Ureter (tissue), 1 donor: ENCODE data around the gene ZNF79. TPM values are rescaled to one million over a fixed set of nuclear protein-coding genes. Genes with fewer than 3 reads are reported as not detected.

Experiments
- DNase-seq: peaks from one replicate; pipeline ENCODE4 v3.0.0-alpha.2; 2020; ENCODE audit warnings: low spot score
- total RNA-seq: library from RNA; stranded (reverse); gene quantifications from one replicate; pipeline ENCODE4 v1.2.4, GENCODE V29; 2023
- donor health status: DM: yes; HTN: yes; CAD: no.

ZNF79 gene
- total RNA-seq, 1 donor from 2014 or later = 13.2 TPM

DNA sequence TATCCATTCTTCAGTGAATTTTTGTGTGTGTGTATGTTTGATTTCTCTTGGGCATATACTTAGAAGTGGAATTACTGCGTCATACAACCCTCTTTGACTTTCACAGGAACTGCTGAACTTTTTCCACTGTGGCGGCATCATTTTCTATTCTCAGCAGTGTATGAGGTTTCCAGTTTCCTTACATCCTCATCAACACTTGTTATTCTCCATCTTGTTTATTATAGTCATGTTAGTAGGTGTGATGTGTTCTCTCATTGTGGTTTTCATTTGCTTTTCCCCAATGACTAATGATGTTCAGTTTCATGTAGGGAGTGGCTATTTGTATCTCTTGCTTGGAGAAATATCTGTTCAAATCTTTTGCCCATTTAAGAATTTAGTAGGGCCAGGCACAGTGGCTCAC, 2.6 kb downstream of the ZNF79 start:
- DNase-seq = no peak

DNA sequence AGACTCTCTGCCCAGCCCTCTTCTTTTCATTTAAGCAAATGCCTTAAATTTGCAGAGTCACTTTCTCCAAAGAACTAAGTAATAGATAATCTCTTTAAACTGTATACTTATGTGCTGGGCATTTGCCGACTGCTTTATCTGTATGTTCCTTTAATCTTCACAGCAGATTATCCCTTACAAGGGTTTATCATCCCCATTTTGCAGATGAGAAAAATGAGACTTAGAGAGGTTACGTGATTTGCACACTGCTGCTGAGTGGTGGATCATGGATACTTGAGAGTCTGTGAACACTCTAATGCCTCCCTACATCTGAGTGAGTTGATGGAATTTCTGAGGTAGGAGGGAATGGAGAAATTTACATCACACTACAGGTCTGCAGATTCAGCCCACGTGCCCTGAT, 4.2 kb downstream of the ZNF79 start:
- DNase-seq = no peak

DNA sequence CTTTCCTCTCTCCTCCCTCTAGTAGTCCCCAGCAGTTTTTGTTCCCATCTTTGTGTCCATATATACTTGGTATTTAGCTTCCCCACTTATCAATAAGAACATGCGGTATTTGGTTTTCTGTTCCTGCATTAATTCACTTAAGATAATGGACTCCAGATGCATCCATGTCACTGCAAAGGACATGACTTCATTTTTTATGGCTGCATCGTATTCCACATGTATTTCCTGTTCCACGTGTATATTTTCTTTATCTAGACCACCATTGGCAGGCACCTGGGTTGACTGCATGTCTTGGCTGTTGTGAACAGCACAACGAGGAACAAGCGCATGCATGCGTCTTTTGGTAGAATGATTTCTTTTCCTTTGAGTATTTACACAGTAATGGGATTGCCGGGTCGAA, 6.2 kb downstream of the ZNF79 start:
- no peak for DNase-seq

DNA sequence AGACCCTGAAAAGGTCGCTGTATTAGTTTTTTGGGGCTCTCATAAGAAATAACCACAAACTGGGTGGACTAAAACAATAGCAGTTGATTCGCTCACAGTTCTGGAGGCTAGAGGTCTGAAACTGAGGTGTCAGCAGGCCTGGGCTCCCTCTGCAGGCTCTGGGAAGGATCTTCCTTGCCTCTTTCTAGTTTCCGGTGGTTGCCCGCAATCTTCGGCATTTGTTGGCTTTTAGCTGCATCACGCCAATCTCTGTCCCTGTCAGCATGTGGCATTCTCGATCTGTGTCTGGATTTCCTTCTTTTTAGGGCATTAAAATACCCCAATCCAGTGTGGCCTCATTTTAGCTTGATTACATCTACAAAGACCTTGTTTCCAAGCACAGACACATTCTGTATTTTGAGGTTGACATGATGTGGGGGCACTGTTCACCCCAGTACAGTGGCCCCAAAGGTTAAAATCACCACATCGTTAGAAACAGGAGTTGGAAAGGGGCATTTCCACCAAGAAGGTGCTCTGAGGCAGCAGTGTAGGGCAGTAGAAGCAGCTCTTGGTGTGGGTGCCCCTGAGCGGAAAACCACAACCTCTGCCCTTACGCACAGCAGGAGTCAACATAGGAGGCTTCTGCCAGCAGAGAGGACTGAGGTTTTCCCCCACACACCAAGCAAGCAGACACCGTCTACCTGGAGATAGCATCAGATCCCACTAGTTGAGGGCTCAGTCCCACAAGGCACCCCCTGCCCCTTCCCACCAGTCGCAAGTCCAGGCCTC, 13.5 kb downstream of the ZNF79 start:
- no peak for DNase-seq

DNA sequence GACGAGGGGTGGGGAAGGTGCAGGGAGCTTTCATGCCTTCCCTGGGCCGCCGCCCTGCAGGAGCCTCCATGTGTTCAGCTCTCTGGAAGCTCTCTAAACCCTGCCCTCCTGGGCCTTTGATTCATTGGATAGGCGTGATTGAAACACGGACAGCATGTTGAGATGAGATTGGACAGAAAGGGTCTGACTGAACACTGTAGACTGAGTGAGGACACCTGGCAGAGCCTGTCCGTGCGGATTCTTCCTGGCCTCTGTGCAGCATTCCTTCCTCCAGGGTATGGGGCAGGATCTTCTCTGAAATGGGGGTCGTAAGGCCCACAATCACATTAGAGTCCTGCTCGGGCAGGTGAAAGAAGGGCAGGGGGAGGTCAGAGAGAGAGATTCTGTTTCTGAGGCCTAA, 14.2 kb downstream of the ZNF79 start:
- DNase-seq = no peak

DNA sequence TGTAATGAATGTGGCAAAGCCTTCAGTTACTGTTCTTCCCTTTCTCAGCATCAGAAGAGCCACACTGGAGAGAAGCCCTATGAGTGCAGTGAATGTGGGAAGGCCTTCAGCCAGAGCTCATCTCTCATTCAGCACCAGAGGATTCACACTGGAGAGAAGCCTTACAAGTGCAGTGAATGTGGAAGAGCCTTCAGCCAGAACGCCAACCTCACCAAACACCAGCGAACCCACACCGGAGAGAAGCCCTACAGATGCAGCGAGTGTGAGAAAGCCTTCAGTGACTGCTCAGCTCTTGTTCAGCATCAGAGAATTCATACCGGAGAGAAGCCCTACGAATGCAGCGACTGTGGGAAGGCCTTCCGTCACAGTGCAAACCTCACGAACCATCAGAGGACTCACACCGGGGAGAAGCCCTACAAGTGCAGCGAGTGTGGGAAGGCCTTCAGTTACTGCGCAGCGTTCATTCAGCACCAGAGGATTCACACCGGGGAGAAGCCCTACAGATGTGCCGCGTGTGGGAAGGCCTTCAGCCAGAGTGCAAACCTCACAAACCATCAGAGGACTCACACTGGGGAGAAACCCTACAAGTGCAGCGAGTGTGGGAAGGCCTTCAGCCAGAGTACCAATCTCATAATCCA, 20.2 kb downstream of the ZNF79 start:
- DNase-seq = no peak

DNA sequence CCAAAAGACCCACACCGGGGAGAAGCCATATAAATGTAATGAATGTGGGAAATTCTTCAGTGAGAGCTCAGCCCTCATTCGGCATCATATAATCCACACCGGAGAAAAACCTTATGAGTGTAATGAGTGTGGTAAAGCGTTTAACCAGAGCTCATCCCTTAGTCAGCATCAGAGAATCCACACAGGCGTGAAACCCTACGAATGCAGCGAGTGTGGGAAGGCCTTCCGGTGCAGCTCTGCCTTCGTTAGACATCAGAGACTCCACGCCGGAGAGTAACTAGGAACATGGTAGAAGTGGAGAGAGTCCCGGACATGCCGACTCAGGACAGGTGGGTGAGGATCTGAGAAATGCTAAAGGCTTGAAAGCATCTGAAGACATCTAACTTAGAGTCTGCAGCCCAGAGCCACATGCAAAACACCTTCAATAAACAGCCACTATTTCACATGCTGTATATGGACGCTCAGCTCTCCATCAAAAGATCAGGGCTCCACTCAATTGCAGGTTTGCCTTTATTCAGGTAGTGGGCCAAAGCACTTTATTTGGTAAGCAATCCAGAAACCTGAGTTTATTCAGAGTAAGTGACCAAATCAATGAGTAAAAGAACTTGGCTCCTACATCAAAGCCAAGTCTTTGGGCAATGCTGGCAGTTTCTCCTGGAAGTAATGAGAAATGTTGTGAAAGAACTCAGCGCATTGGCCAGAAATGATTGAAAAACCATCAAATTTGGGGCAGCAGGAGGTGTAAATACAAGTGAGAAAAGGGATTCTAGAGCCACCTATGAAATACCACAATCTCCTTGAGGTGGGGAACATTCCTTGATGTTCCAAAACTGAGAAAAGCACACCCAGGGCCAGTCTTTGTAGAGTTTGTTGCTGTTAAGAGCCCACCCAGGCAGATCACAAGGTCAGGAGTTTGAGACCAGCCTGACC, 21.0 kb downstream of the ZNF79 start:
- DNase-seq = no peak

DNA sequence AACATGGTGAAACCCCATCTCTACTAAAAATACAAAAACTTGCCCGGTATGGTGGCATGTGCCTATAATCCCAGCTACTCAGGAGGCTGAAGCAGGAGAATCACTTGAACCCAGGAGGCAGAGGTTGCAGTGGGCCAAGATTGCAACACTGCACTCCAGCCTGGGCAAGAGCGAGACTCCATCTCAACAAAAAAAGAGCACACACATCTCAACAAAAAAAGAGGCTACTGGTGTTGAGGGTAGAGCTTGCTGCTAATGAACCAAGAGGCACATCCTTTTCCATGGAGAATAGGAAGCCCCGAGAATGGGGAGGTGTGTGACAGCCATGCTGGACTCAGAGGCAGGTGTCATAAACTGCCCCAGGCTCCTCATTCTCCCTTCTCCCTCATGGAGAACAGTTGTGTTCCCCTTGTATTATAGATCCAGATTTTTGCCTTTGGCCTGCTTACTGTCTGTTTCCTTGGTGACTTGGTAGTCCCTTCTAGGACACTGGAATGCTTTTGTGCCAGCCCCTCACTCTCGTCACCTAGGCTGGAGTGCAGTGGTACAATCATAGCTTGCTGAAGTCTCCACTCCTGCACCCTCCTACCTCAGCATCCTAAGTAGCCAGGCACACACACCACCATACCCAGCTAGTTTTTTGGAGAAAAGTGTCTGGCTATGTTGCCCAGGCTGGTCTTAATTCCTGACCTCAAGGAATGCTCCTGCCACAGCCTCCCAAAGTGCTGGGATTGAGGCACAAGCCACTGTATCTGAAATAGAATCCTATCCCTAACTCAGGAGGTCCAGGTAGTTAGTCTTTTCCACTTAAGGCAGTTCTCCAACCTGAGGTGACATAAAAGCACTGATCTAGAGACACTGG, 21.9 kb downstream of the ZNF79 start:
- no peak for DNase-seq

DNA sequence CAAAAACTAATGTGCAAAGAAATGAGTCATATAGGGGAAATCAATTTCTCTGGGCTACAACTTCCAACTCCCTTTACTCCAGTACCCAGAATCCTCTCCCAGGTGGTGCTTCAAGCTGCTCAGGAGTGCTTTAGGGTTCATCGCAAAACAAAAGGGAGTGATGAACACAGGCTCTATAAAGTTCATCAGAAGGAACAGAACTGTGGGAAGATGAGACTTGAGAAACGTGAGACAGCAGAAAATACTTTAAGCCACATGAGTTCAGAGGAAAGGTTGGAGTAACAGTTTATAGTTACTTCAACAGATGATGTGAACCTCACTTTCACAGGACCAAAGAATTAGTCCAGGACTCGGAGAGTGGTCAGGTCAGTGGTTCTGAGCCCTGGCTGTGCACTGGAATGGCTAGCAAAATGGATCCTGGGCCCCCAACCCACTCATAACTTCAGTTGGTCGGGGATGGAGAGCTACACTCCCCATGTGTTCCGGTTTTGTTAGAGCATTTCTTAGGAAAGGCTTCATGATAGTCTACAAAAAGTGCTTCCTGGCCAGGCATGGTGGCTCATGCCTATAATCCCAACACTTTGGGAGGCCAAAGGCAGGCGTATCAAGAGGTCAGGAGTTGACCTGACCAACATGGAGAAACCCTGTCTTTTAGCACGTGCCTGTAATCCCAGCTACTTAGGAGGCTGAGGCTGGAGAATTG, 22.7 kb downstream of the ZNF79 start:
- no peak for DNase-seq

DNA sequence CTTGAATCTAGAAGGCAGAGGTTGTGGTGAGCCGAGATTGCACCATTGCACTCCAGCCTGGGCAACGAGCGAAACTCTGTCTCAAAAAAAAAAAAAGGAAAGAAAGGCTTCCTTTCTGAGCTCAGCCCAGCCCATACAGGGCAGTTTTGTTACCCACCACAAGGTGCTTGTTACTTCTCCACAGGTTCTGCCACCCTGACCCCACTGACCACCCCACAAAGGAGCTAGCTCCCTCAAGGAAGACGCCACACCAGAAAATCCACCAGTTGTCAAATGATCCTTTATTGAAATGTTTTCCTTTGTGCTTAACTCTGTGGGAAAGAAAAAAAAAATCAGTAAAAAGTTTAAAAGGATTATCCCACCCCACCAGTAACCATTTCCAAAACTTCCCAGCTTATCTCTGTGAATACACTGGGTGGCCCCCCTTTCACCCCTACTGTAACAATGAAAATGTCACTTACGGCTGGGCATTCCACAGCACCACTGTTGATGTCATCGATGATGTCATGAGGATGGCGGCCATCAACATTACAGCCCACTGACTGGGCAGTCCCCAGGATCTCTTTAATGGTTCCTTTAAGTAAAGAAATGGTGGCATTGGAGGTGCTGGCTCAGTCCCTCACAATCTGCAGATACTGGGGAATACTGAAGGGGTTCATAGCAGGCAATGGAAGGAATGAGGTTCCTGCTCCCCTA, 23.4 kb downstream of the ZNF79 start:
- no peak for DNase-seq

DNA sequence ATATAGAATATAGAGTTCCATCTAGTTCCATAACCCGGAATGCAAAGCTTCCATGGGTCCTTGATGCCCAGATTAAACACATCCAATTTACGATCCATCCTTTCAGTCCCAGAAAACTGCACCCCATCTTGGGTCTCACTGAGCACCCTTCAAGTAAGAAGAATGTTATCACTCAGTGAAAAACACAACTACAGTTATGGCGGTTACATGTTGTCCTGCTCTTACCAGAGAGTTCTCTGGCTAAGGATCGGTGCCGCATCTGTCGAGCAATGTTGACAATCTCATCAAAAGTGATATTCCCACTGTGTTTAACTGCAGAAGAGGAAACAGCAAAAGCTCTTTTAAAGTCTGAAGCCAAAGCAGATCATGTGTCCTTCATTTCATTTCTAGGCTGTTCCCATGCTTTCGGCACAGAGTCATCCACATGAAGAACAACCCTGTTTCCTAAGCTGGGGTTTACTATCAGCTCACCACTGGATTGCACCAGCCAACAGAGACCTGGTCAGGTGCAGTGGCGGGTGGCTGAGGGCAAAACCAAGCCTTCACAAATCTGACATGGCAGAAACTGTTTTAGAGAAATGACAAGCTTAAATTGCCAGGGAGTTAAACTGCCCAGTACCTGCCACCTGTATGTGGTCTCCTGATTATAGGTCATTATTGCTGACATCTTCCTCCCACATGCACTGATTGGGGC, 24.1 kb downstream of the ZNF79 start:
- no peak for DNase-seq

DNA sequence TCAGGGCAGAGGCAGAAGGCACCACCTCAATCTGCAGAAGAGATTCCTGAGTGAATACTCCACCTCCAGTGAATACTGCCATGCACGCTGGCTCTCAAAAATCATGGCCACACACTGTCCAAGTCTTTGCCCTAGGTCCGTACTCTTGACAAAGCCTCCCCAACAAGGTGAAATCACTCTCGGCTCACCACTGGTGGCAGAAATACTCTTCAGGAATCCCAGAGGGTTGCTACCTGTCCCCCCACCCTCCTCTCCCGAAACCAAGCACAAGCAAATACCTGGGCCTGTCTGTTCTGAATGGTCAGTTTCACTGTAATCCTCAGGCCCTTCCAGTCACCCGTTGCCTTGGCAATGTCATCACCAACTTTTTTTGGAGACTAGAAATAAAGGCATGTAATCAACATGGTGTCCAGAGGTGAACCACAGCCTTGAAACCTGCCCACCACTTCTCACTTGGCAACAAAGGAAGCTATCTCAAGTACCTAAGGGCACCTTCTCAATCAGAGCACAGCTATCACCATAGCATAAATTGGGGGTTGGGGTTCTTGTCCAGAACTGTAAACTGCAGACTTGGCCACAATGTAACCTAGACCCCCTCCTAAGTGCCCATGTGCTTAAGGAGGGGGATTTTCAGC, 25.3 kb downstream of the ZNF79 start:
- no peak for DNase-seq

DNA sequence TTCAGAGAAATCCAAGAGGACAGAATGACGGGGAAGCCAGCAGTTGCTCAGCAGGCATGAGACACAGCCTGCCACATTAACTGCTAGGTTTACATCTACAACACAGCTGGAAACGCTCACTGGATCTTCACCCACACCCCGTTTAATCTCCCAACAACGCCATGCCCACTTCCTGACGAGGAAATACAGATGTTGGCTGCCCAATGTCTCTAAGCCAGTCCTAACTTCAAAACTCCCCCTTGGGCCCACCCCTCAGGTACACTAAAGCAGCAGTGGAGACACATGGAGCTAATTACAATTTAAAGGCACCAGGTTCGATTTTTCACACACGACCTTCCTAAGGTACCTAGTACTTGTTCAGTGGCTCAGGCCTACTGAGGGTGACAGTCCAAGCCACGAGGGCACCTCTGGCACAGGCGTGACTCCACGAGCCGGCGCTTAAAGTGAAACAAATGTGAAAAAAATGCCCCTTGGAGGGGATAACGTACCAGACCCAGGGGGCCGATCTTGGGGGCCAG, 26.1 kb downstream of the ZNF79 start:
- DNase-seq = no peak

DNA sequence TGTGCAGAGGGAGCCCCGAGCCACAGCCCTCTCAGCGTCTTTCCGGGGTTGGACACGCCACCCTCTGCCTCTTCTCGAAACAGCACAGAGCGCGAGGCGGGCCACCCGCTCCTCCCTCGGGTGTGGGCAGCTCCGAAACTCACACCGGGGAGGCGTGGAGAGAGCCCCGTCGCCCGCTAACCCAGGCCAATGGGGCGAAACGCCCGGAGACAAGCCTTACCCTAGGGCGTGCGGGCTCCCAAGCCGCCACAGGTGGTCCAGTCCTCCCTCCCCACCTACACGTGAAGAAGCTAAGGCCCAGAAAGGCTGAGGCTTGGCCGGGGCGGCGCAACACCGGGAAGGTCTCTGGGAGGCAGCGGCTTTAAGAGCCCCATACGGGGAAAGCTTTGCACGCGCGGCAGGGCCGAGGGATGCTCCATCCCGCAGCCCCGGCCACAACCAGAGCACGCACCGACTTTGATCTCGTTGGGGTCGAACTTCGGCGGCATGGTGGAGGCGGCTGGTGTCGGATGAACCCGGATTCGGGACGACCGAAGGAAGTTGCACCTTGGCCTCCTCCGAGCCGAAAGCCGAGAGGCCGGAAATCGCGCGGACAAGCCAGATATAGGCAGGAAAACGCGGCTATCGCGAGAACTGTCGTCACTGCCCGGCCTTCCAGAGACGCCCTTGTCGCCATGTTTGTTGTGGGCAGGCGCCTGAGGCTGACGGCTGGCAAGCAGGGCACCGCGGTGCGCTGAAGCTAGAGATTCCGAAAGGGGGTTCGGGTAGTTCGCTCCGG, 26.8 kb downstream of the ZNF79 start, which contains the start of the genes LRSAM1 and RPL12:
TSS of gene LRSAM1 (plus strand) at position 681 of the 778 bp plus-strand sequence. CDS start 3,018 bp downstream, outside the sequence.
TSS of gene RPL12 (minus strand) at position 577 of the 778 bp plus-strand sequence. CDS start at position 488, 89 bp downstream.
- DNase-seq = peak; percentile 99

DNA sequence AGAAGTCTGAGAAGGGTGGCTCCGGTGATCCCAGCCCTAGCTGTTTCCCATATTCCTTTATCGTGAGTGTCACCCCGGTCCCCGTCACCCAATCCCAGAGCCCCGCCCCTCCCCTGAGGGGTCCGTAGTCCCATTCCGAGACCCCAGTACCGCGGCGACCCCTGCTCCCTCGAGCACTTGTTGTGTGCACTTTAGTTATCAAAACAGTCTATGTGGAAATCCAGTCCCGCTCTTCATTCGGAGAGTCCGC, 27.4 kb downstream of the ZNF79 start:
- DNase-seq = no peak

DNA sequence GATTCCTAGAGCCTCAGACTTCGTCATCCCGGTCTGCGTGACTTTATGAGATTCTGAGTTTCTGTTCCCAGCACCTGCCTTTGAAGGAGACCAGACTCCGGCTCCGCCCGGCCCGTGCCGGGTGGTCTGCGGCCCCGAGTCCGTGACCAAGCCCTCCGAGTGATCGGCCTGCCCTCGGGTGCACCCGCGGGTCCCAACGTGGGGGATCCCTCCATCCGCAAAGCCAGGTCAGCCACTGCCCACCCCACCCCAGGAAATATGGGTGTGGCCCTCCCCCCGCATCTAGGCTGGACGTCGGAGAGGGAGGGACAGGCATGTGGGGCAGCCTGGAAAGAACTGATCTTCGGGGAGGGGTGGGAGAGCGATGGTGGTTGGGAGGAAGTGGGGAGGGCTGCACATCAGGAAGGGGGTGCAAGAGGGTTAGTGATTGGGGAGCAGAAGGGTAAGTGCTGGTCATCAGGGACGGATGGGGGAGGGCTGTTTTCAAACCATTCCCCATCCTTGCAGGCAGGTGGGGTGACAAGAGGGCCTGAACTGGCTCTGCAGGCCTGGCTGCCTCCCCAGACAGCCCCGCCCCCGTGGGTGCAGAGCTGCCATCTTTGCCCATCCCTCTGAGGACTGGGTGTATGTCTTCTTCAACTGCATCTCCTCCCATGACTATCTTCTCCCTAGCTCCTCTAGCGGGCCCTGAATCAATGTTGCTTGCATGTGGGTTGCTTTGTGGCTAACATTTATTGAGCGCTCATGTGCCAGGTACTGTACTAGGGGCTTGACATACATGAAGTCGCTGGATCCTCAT, 27.9 kb downstream of the ZNF79 start:
- peak; percentile 77 for DNase-seq

DNA sequence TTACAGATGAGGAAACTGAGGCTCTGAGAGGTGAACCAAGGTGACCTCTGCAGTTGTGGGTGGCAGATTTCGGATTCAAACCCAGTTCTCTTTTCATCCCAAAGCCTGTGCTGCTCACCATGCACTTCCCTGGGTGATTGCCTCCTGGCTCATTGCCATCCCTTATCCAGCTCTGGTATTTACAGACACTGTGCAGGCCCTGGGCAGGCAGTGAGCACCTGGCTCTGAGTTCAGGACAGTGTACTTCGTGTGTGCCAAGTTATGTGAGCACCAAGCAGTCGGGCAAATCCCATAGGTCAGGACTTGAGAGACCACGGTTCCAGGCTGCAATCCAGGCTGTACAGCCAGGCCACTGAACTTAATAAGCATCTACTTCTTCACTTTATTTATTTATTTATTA, 28.5 kb downstream of the ZNF79 start:
- DNase-seq = peak; percentile 60
